Fibroblast of lung (primary cell): Measurements from ENCODE around the gene CNBD2. TPM values are rescaled to one million over a fixed set of nuclear protein-coding genes. Genes with fewer than 3 reads are reported as not detected.
A peak's percentile ranks its signal among the peaks of the same experiment; 100 is the strongest.

ENCODE experiments used
- DNase-seq, 2 donors: peaks; one replicate each; pipeline versions ENCODE4 v3.0.0 to v3.0.0-alpha.2; 2010; ENCODE audit warnings: low read depth in 2 of 2
- H2AFZ ChIP-seq: 2 replicates; pipeline ENCODE4 v1.5.1; 2012; ENCODE audit warnings: low read length, control low read depth, inconsistent platforms
- H3K27ac ChIP-seq: 2 replicates; pipeline ENCODE4 v1.5.1; 2011; ENCODE audit warnings: low read length, control low read depth; ENCODE audit not compliant: insufficient read depth
- H3K27me3 ChIP-seq: 2 replicates; pipeline ENCODE4 v1.5.1; 2011; ENCODE audit warnings: mild to moderate bottlenecking, low read length; ENCODE audit not compliant: control insufficient read depth, insufficient read depth
- H3K36me3 ChIP-seq: 2 replicates; pipeline ENCODE4 v1.5.1; 2011; ENCODE audit warnings: low read length; ENCODE audit not compliant: control insufficient read depth, insufficient read depth
- H3K4me1 ChIP-seq: 2 replicates; pipeline ENCODE4 v1.5.1; 2011; ENCODE audit warnings: low read length; ENCODE audit not compliant: control insufficient read depth, insufficient read depth; ENCODE audit errors: extremely low read depth
- H3K4me2 ChIP-seq: 2 replicates; pipeline ENCODE4 v1.5.1; 2011; ENCODE audit warnings: low read length, control low read depth; ENCODE audit not compliant: insufficient read depth; ENCODE audit errors: extremely low read depth
- H3K4me3 ChIP-seq, 4 experiments: fragments of 200-600 bp in 1 of 4; sonication (generic) in 1 of 4; replicated peaks in 1 of 4; 2 replicates each; pipeline ENCODE4 v1.5.1; 2011 to 2016; ENCODE audit warnings: low read length in 4 of 4, low read depth in 3 of 4, mild to moderate bottlenecking in 3 of 4, control low read depth in 2 of 4, inconsistent platforms in 1 of 4, mixed read lengths in 1 of 4; ENCODE audit not compliant: insufficient read depth in 1 of 4; ENCODE audit errors: control extremely low read depth in 1 of 4
- H3K79me2 ChIP-seq: 2 replicates; pipeline ENCODE4 v1.5.1; 2012; ENCODE audit warnings: mild to moderate bottlenecking, low read length, inconsistent platforms; ENCODE audit not compliant: control insufficient read depth, insufficient read depth
- H3K9ac ChIP-seq: 2 replicates; pipeline ENCODE4 v1.5.1; 2011; ENCODE audit warnings: mild to moderate bottlenecking, low read length, control low read depth; ENCODE audit not compliant: insufficient read depth
- H3K9me3 ChIP-seq: 2 replicates; pipeline ENCODE4 v1.5.1; 2012; ENCODE audit warnings: low read depth, low read length; ENCODE audit not compliant: control insufficient read depth, insufficient read depth
- H4K20me1 ChIP-seq: 2 replicates; pipeline ENCODE4 v1.5.1; 2011; ENCODE audit warnings: low read length; ENCODE audit not compliant: control insufficient read depth, insufficient read depth; ENCODE audit errors: extremely low read depth
- EZH2 ChIP-seq: IDR thresholded peaks from 2 replicates; pipeline ENCODE4 v1.5.1; 2012; ENCODE audit warnings: low read length, control low read depth, mild to moderate bottlenecking; ENCODE audit errors: missing control alignments
- polyA plus RNA-seq, 2 donors: library from polyadenylated mRNA; depleted of rRNA in 1 of 2; stranded (reverse) in 1 of 2; unstranded in 1 of 2; fragments of >200 nt; gene quantifications; 2 replicates each; pipeline ENCODE4 v1.2.1, GENCODE V29; 2011 to 2012; ENCODE audit warnings: missing spikeins in 1 of 2
- total RNA-seq: library from RNA; depleted of rRNA; stranded (reverse); fragments of >200 nt; gene quantifications from 2 replicates; pipeline ENCODE4 v1.2.1, GENCODE V29; 2014
- TF ChIP-seq, protein P1 (sequence below), 2 donors: IDR thresholded peaks in 1 of 2; conservative IDR thresholded peaks in 1 of 2; 1 replicate in 1 of 2; 2 replicates in 1 of 2; pipeline ENCODE4 v1.5.1; 2011 to 2012; ENCODE audit warnings: low read length in 2 of 2, control low read depth in 1 of 2, inconsistent platforms in 1 of 2, low read depth in 1 of 2, mild to moderate bottlenecking in 1 of 2

Gene CNBD2
- total and polyA plus RNA-seq, 2 donors (not counting 1 experiment from before 2014, with no cell fraction given) = 1.1 to 2.6 TPM

DNA sequence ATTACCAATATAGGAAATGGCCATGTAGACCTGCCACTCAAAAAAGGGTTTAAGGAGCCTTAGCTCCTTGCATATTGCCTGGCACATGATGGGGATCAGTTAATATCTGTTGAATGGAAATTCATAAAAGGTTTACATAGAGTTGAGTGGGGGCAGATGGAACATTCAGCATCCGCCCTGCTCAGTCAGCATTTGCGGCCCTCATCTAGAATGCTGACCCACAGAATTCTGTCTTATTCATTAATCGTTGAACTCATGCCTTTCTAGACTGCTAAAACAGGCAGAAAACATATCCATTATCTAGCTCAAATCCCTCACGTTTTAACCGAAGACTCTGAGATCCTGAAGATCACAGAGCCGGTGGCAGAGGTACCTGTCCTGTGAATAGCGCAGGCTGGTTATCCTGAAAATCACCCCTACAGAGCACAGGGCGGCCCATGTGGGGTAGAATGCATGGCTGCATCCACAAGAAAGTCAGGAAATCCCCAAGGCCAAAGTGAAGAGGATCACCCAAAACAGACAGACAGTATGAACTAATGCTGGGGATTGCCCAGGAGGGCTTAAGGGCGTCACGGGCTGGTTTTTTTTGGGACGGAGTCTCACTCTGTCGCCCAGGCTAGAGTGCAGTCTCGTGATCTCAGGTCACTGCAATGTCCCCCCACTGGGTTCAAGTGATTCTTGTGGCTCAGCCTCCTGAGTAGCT is 59.9 kb downstream of the CNBD2 start:
- H3K27ac ChIP-seq = no peak overlapping the region
- H3K36me3 ChIP-seq = no peaks in the 10 kb centered on the region
- H3K4me2 ChIP-seq = no peak overlapping the region
- H3K79me2 ChIP-seq = no peaks in the 10 kb centered on the region
- no peak for DNase-seq
- H4K20me1 ChIP-seq = no peaks in the 10 kb centered on the region
- H3K4me3 ChIP-seq = no peak overlapping the region
- no peaks in the 10 kb centered on the region for H3K4me1 ChIP-seq
- no peak for TF ChIP-seq EZH2
- TF ChIP-seq, protein P1, sequence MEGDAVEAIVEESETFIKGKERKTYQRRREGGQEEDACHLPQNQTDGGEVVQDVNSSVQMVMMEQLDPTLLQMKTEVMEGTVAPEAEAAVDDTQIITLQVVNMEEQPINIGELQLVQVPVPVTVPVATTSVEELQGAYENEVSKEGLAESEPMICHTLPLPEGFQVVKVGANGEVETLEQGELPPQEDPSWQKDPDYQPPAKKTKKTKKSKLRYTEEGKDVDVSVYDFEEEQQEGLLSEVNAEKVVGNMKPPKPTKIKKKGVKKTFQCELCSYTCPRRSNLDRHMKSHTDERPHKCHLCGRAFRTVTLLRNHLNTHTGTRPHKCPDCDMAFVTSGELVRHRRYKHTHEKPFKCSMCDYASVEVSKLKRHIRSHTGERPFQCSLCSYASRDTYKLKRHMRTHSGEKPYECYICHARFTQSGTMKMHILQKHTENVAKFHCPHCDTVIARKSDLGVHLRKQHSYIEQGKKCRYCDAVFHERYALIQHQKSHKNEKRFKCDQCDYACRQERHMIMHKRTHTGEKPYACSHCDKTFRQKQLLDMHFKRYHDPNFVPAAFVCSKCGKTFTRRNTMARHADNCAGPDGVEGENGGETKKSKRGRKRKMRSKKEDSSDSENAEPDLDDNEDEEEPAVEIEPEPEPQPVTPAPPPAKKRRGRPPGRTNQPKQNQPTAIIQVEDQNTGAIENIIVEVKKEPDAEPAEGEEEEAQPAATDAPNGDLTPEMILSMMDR (conservative IDR thresholded peaks at IDR 0.05 in 1 of 2, IDR thresholded peaks at IDR 0.05 in 1 of 2; ENCODE audit: low read depth in 1 of 2, low read length in 2 of 2) = no peak
- H2AFZ ChIP-seq = no peak overlapping the region
- no peak overlapping the region for H3K9ac ChIP-seq
- peaks cover 20% of the 10 kb centered on the region for H3K27me3 ChIP-seq
- H3K9me3 ChIP-seq = no peaks in the 10 kb centered on the region

DNA sequence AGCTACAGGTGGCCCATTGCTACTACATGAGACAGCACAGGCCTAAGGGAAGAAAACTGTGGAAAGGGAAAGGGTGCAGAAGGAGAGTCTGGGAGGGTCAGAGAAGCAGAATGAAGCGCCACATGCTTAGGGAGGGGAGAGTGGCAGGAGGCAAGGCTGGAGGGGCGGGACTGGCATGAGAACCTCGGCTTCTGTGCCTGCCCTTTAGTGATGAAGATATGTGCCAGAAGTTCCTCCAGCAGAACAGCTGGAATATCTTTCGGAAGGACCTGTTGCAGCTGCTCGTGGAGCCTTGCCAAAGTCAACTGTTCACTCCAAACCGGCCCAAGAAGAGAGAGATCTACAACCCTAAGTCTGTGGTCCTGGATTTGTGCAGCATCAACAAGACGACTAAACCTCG is 61.8 kb downstream of the CNBD2 start:
- H3K27me3 ChIP-seq = peaks cover 20% of the 10 kb centered on the region
- H3K36me3 ChIP-seq = no peaks in the 10 kb centered on the region
- no peaks in the 10 kb centered on the region for H3K4me1 ChIP-seq
- TF ChIP-seq, protein P1 (conservative IDR thresholded peaks at IDR 0.05 in 1 of 2, IDR thresholded peaks at IDR 0.05 in 1 of 2; ENCODE audit: low read depth in 1 of 2, low read length in 2 of 2) = no peak
- no peak for TF ChIP-seq EZH2
- no peak overlapping the region for H3K9ac ChIP-seq
- no peak overlapping the region for H3K4me2 ChIP-seq
- H4K20me1 ChIP-seq = no peaks in the 10 kb centered on the region
- DNase-seq = peak in 1 of 2 donors; percentile 76
- H2AFZ ChIP-seq = no peak overlapping the region
- H3K4me3 ChIP-seq = no peak overlapping the region
- H3K27ac ChIP-seq = no peak overlapping the region
- no peaks in the 10 kb centered on the region for H3K79me2 ChIP-seq
- H3K9me3 ChIP-seq = no peaks in the 10 kb centered on the region

DNA sequence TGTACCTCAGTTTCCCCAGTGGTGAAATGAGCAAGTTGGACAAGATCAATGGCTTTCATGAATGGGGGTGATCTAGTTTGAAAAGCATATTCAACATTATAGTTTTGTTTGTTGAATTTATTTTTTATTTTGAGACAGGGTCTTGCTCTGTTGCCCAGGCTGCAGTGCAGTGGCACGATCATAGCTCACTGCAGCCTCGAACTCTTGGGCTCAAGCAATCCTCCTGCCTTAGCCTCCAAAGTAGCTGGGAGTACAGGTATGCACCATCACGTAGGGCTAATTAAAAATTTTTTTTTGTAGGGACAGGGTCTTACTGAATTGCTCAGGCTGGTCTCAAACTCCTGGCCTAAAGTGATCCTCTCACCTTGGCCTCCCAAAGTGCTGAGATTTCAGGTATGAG is 63.4 kb downstream of the CNBD2 start:
- Histone ChIP-seq H3K9me3 (no peaks in the 10 kb centered on the region), H3K4me2 (no peak overlapping the region), H3K79me2 (no peaks in the 10 kb centered on the region), H3K27ac (no peak overlapping the region), H3K36me3 (no peaks in the 10 kb centered on the region), H3K4me3 (no peak overlapping the region), H2AFZ (no peak overlapping the region), H4K20me1 (no peaks in the 10 kb centered on the region), H3K27me3 (peaks cover 20% of the 10 kb centered on the region), H3K9ac (no peak overlapping the region), H3K4me1 (no peaks in the 10 kb centered on the region)
- DNase-seq = no peak
- no peak for TF ChIP-seq EZH2
- TF ChIP-seq, protein P1 (conservative IDR thresholded peaks at IDR 0.05 in 1 of 2, IDR thresholded peaks at IDR 0.05 in 1 of 2; ENCODE audit: low read depth in 1 of 2, low read length in 2 of 2) = no peak
